Stimulated activated CD4-positive, alpha-beta T cell treated with anti-CD3 and anti-CD28 coated beads, Interleukin-4, amount 100 ng/mL, for 24 hours (primary cell): ENCODE data around the gene L3MBTL1.
A peak's percentile ranks its signal among the peaks of the same experiment; 100 is the strongest.
"Not testable (repeated sequence)": the region's sequence is repeated elsewhere in the genome, so short reads cannot be mapped to it uniquely, and the experiment has no call there.

ENCODE experiments used
- DNase-seq: peaks from one replicate; pipeline ENCODE4 v3.0.0-alpha.2; 2020

The L3MBTL1 gene

DNA sequence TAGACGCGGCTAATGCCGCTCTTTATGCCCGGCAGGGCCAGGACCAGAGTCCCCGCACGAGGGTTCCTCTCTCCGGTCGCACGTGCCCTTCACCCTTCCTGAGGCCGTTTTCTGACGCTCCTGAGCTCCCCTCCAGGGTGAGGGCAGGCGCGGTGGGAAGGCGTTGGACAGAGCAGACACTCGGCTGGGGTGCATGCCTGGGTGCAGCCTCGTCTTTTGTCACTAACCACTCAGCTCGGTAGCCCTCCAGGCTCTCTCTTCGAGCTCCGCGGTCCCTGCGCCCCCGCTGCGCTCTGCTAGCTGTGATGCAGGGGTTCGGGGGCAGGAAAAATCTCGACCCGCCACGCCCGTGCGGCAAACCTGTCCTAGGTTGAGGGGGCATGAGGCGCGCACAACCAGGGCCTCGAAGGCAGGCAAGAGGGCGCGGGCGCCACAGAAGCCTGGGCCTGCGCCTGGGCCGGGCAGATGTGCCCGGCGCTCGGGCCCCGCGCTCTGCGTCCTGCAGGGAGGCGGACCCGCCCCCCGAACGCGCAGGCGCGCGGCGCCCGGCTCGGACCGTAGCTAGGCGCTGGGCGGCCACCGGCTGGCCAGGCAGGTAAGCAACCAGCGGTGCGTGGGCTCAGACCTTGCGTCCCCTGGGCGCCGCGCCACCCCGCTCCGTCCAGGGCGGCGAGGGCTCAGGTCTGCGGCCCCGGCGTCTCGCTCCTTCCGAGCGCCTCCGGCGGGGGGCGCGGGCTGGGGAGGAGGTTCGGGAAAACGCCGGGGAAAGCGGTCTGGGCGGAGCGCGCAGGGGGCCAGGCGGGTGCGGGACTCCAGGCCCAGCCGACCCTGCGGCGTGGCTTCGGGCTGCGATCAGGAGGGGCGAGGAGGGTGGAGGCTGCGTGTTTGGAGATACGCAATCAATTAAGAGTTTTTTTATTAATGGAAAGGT is at the start of gene L3MBTL1:
L3MBTL1 (plus strand) TSS at position 548 of the 931 bp plus-strand sequence. CDS start 5,807 bp downstream, outside the sequence.
- DNase-seq: no peak

- no peak for DNase-seq
Measured at GRCh38 chr20:43458422-43458924, 49.0 kb upstream of the L3MBTL1 start.

GRCh38 chr20:43459022-43459942 is 48.2 kb upstream of the L3MBTL1 start:
- DNase-seq: peak; percentile 27

GRCh38 chr20:43460172-43460829 is 47.2 kb upstream of the L3MBTL1 start:
- no peak for DNase-seq

DNA sequence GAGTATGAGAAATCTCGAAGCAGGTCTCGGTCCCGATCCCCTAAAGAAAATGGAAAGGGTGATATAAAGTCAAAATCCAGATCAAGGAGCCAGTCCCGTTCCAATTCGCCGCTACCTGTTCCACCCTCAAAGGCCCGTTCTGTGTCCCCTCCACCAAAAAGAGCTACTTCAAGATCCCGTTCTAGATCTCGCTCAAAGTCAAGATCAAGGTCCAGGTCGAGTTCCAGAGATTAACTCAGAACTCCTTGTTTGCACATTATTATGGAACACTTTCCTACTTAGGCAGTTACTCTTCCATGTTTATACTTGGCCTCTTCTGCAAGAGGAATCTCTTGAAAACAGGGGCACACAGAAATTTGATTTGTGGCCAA is 46.7 kb upstream of the L3MBTL1 start:
- no peak for DNase-seq

- no peak for DNase-seq
Measured at GRCh38 chr20:43461894-43462659, 45.4 kb upstream of the L3MBTL1 start.

DNA sequence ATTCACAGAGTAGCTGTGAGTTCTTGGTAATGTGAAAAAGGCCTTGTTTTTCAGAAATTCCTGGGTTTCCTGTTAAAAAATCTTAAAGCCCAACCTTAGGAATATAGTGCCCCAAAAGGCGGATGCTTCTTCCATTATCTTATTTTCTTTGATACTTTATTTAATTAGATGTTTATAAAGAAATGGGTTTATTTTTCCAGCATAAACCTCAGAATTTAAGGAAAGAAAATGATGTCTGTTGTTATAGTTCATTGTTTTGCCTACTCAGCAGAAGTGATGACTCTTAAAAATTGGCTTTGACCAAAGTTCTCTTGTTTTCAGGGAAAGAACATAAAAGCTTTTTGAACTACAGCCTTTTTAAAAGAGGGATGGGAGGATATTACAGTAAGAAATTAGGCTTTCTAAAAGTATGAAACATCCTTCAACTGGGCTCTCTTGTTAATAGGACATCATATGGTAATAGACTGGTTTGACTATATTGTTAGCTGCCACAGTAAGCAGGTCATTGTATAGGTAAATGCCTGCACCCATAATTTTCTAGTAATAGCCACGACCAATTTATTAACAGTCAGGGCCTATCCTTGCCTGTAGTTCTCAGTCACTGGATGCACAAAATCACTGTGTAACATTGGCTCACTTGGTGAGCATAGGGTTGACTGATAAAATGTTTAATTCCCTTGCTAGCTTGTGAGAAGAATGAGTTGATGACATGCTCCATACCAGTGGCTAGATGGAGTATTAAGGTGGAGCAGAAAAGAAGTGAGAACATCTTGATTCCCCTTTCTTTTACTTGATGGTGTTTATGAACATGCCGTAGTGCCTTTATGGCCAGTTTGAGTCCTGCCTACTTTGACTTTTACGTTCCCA is 44.6 kb upstream of the L3MBTL1 start:
- no peak for DNase-seq

DNA sequence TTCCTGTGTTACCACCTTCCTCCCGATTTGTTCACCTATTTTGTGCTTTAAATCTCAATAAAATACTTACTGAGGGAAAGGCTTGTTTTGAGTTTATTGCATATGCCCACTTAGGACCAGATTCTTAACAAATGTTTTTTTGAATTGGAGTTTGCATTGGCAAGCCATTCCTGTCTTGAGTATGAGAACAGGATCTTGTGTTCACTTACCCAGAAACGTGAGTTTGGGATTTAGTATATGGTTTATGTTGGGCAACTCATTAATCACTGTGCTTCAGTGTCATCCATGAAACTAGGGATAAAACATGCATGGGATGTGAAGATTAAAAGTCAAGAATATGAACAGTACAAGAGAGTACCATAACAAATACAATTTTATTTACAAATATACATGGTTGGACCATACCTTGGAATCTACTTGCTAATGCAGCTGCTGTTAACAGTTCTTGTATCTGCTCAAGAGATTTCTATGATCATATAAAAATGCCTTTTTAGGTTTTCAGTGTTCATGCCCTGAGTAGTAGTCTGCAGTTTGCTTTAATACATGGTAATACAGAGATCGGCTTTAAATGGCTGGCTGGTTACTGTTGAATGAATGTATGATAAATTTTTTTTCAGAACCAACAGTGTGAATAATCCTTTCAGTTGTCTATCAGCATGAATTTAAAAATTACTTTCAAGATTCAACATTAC is 43.8 kb upstream of the L3MBTL1 start:
- no peak for DNase-seq

GRCh38 chr20:43464219-43464790 is 43.2 kb upstream of the L3MBTL1 start:
- DNase-seq: no peak

- no peak for DNase-seq
Measured at GRCh38 chr20:43465625-43465943, 41.9 kb upstream of the L3MBTL1 start.

DNA sequence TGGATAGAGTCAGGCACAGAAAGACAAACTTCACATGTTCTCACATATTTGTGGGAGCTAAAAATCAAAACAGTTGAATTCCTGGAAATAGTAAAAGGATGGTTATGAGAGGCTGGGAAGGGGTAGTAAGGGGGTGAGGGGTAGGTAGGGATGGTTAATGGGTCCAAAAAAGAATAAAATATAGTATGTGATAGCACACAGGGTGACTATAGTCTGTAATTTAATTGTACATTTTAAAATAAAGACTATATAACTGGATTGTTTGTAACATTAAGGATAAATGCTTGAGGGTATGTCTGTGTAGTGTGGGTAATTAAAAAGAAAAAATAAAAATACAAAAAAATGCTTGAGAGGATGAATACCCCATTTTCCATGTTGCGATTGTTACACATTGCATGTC is 39.9 kb upstream of the L3MBTL1 start:
- no peak for DNase-seq

DNA sequence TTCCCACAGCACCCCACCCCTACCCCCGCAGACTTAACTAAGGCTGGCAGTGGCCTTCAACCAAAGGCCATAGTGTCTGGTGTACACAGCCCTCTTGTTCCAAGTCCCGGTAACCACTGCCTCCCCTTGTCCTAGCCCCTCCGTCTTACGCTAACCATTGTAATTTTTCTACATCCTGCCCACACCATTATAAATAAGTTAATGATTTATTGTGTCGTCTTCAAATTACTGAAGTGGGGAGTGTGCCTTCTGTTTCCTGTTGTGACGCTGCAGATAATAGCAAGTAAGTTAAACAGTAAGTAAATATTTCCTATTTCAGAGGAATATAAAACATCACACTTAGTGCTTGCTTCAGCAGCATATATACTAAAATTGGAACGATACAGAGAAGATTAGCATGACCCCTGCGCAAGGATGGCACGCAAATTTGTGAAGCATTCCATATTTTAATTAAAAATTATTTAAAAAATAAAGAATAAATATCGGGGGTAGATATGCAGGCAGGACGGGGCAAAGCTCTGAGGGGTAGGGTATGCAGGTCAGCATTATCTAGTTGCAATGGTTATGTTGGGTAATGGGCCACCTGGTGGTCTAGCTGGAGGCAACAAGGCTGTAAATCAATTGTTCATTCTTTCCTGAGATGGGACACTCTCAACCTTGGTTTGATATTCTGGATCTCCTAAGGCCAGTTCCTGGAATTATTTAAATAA is 34.7 kb upstream of the L3MBTL1 start:
- no peak for DNase-seq

DNA sequence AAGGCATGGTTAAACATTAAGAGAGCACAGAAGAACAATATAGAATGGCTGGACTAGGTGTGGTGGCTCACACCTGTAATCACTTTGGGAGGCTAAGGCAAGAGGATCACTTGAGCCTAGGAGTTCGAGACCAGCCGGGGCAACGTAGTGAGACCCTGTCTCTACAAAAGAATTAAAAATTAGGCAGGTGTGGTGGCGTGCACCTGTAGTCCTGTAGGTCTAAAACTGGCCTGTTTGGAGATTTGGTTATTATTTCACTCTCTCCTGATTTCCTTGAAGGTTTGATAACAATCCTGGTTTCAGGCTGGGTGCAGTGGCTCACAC is 34.2 kb upstream of the L3MBTL1 start:
- DNase-seq: no peak

DNA sequence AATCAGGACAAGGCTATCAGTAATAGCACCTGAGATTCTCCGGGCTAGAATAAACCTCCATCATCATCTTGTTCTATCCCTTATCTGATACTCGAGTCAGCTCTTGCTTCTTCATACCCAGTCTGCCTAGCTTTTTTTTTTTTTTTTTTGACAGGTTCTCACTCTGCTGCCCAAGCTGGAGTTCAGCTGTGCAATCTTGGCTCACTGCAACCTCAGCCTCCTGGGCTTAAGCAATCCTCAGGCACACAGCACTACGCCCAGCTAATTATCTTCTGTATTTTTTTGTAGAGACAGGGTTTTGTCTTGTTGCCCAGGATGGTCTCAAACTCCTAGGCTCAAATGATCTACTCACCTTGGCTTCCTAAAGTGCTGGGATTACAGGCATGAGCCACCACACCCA is 30.3 kb upstream of the L3MBTL1 start:
- no peak for DNase-seq

DNA sequence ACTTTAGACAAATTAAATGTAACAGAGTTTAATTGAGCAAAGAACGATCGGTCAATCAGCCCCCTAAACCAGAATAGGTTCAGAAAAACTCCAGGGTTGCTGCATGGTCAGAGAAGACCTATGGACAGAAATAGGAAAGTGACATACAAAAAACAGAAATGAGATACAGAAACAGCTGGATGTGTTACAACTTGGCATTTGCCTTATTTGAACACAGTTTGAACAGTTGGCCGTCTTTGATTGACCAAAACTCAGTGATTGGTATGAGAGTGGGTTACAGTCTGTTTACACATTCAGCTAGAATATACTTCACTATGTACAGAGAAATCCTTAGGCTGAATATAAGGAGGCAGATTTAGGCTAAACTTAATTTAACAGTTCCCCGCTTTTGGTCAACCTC is 29.9 kb upstream of the L3MBTL1 start:
- DNase-seq: no peak

DNA sequence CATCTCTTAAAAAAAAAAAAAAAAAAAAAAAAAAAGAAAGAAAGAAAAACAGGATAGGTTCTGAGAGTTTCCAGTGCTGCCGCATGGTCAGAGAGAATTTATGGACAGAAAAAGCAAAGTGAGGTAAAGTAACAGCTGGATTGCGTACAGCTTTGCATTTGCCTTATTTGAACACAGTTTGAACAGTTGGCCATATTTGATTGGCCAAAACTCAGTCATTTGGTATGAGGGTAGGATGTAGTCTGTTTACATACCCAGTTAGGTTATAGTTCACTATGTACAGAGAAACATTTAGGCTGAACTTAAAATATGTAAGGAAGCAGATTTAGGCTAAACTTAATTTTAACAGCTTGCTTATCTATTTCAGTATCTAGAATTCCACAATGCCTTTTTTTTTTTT is 17.5 kb upstream of the L3MBTL1 start:
- no peak for DNase-seq

DNA sequence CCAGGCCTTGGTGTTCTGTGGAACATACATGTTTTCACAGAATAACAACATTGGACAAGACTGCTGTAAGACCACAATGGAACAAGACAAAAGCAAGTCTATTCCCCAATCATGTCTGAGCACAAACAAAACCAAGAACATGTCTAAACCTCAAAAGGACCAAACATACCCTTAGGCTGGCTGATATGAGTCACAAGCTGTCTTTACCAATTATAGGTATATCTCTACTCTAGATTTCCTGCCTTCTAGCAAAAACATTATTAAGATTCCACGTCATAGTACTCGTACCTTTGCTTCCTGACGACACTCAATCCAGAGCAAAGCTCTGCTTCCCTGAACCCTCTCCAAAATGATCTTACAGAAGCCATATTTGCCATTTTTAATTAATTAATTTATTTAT is 15.4 kb upstream of the L3MBTL1 start:
- no peak for DNase-seq

- no peak for DNase-seq
Measured at GRCh38 chr20:43495388-43495787, 12.1 kb upstream of the L3MBTL1 start.

DNA sequence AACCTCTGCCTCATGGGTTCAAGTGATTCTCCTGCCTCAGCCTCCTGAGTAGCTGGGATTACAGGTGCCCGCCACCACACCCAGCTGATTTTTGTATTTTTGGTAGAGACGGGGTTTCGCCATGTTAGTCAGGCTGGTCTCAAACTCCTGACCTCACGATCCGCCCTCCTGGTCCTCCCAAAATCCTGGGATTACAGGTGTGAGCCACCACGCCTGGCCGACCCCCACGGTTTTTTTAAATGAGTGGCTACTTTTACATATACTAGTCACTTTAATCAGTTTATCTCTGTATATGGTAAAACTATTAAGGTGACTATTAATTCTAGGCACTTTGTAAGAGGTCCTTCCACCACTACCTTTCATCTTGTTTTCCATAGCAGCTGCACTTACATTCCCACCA is 5.5 kb upstream of the L3MBTL1 start:
- not testable (repeated sequence) for DNase-seq

- DNase-seq: no peak
Measured at GRCh38 chr20:43506238-43506637, 1.3 kb upstream of the L3MBTL1 start.
